PC-3 (cell line): Measurements from ENCODE around the gene SCYL1.

Experiments used
- EZH2 ChIP-seq: fragments of 300-600 bp; sonication (generic); IDR thresholded peaks from one replicate; pipeline ENCODE4 v1.6.1; 2017; ENCODE audit warnings: antibody characterized with exemption, mild to moderate bottlenecking, low read length; ENCODE audit not compliant: unreplicated experiment
- EZH2phosphoT487 ChIP-seq: fragments of 300-600 bp; sonication (generic); IDR thresholded peaks from 2 replicates; pipeline ENCODE4 v1.6.1; 2018; ENCODE audit warnings: mild to moderate bottlenecking, antibody characterized with exemption, low read length, borderline replicate concordance
- TF ChIP-seq, protein P1 (sequence below): fragments of 300-600 bp; sonication (generic); conservative IDR thresholded peaks from 2 replicates; pipeline ENCODE4 v1.5.1; 2017; ENCODE audit warnings: antibody characterized with exemption, low read depth, mild to moderate bottlenecking, low read length

DNA sequence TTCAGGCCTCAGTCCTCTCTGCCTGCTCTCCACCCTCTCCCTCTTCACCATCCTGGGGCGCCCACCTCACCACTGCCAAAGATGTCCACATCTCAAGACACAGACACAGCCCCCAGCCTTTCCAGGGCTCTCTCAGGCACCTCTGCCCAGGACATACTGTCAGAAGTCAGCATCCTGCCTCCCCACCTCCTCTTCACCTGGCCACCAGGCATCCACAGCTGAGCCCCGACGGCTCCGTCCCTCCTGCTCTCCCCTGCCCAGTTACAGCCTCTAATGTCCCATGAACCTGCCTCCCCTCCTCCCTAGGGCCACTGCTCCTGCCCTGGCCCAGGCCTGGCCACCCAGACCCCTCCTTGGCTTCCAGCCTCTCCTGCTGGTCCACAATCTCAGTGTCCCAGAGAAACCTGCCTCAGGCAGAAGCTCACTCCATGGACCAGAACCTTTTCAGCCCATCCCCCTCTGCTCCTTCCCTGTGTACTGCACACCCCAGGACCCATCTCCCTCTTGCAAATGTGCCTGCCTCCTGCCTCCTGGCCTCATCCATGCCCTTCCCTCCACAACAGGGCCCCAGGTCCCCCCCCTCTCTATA, 30.1 kb downstream of the SCYL1 start:
- TF ChIP-seq, protein P1, sequence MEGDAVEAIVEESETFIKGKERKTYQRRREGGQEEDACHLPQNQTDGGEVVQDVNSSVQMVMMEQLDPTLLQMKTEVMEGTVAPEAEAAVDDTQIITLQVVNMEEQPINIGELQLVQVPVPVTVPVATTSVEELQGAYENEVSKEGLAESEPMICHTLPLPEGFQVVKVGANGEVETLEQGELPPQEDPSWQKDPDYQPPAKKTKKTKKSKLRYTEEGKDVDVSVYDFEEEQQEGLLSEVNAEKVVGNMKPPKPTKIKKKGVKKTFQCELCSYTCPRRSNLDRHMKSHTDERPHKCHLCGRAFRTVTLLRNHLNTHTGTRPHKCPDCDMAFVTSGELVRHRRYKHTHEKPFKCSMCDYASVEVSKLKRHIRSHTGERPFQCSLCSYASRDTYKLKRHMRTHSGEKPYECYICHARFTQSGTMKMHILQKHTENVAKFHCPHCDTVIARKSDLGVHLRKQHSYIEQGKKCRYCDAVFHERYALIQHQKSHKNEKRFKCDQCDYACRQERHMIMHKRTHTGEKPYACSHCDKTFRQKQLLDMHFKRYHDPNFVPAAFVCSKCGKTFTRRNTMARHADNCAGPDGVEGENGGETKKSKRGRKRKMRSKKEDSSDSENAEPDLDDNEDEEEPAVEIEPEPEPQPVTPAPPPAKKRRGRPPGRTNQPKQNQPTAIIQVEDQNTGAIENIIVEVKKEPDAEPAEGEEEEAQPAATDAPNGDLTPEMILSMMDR: no peak
- TF ChIP-seq EZH2phosphoT487 (no peak), EZH2 (no peak)
